NCI-H2107 (cell line): Measurements from ENCODE around the gene SF1.

Source experiments
- DNase-seq: peaks from one replicate; lab custom pipeline; 2025; lab: John Stamatoyannopoulos, UW

The SF1 gene

GRCh38 chr11:64723117-64723906 is 55.0 kb downstream of the SF1 start, which contains the start of gene NRXN2:
Gene NRXN2 (minus strand): TSS chr11:64723197. CDS start chr11:64713699, 9,498 bp downstream.
- peak; percentile 42 for DNase-seq

GRCh38 chr11:64722141-64723065 is 55.9 kb downstream of the SF1 start:
- DNase-seq, result no peak

GRCh38 chr11:64721359-64721699 is 57.0 kb downstream of the SF1 start:
- DNase-seq, result no peak

GRCh38 chr11:64720640-64721358 is 57.5 kb downstream of the SF1 start:
- DNase-seq, result no peak

- DNase-seq, result no peak
These were observed 58.2 kb downstream of the SF1 start for GRCh38 chr11:64720167-64720566.

GRCh38 chr11:64719406-64719805 is 58.9 kb downstream of the SF1 start:
- no peak for DNase-seq

GRCh38 chr11:64718780-64719124 is 59.6 kb downstream of the SF1 start:
- DNase-seq, result no peak

GRCh38 chr11:64718084-64718779 is 60.1 kb downstream of the SF1 start:
- no peak for DNase-seq

GRCh38 chr11:64717268-64717578 is 61.1 kb downstream of the SF1 start:
- DNase-seq, result no peak

GRCh38 chr11:64716473-64717267 is 61.7 kb downstream of the SF1 start:
- DNase-seq, result no peak

GRCh38 chr11:64715756-64716472 is 62.4 kb downstream of the SF1 start:
- no peak for DNase-seq

- no peak for DNase-seq
These were observed 63.2 kb downstream of the SF1 start for GRCh38 chr11:64715110-64715509.

GRCh38 chr11:64714666-64715065 is 63.7 kb downstream of the SF1 start:
- no peak for DNase-seq
